ENCODE data around the gene RPL31.

The RPL31 gene

DNA sequence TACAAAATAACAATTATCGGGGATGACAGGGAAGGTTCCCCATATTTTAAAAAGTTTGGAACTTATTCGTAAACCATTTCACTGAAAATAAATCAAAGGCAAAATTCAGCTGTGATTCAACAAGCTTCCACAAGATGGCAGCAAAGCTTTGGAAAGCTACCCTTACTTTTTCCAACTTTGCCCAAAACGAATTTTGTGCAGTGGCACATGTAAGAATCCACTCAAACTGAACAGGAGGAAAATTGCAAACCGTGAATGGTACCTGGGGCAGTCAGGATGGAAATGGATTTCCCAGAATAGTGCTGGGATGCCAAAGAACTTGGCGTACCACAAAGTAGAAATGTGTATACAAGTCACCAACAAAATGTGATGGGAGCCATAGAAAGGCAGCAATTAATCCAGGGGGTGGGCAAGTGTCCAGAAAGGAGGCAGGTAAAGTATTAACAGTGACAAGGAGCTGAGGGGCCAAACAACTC is 10.7 kb downstream of the RPL31 start:
- TF ChIP-seq PATZ1 (CRISPR knock-in tag; IDR thresholded peaks at IDR 0.05; ENCODE audit: borderline replicate concordance) (no peak), TOX (CRISPR knock-in tag; IDR thresholded peaks at IDR 0.05; ENCODE audit: borderline replicate concordance) (no peak), OSR1 (CRISPR knock-in tag; IDR thresholded peaks at IDR 0.05) (no peak), PPARA (CRISPR knock-in tag; IDR thresholded peaks at IDR 0.05; ENCODE audit: borderline replicate concordance) (no peak), ZC3H10 (CRISPR knock-in tag; IDR thresholded peaks at IDR 0.05) (no peak), SNAI2 (CRISPR knock-in tag; IDR thresholded peaks at IDR 0.05) (no peak), CSDC2 (CRISPR knock-in tag; IDR thresholded peaks at IDR 0.05) (no peak), ZFP3 (CRISPR knock-in tag; IDR thresholded peaks at IDR 0.05) (no peak), TCF4 (CRISPR knock-in tag; IDR thresholded peaks at IDR 0.05; ENCODE audit: borderline replicate concordance) (no peak), BACH2 (CRISPR knock-in tag; IDR thresholded peaks at IDR 0.05; ENCODE audit: borderline replicate concordance) (no peak), ZFP30 (CRISPR knock-in tag; IDR thresholded peaks at IDR 0.05) (no peak)
- TF ChIP-seq, protein P1, sequence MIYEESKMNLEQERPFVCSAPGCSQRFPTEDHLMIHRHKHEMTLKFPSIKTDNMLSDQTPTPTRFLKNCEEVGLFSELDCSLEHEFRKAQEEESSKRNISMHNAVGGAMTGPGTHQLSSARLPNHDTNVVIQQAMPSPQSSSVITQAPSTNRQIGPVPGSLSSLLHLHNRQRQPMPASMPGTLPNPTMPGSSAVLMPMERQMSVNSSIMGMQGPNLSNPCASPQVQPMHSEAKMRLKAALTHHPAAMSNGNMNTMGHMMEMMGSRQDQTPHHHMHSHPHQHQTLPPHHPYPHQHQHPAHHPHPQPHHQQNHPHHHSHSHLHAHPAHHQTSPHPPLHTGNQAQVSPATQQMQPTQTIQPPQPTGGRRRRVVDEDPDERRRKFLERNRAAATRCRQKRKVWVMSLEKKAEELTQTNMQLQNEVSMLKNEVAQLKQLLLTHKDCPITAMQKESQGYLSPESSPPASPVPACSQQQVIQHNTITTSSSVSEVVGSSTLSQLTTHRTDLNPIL (CRISPR knock-in tag; IDR thresholded peaks at IDR 0.05; ENCODE audit: low read depth) = no peak
- no peak for ATAC-seq

GRCh38 chr2:101014264-101014857 is 12.3 kb downstream of the RPL31 start:
- TF ChIP-seq TCF4 (CRISPR knock-in tag; IDR thresholded peaks at IDR 0.05; ENCODE audit: borderline replicate concordance) (no peak), ZFP30 (CRISPR knock-in tag; IDR thresholded peaks at IDR 0.05) (no peak), ARNTL (CRISPR knock-in tag; IDR thresholded peaks at IDR 0.05; ENCODE audit: borderline replicate concordance, low read depth) (no peak), POU6F1 (CRISPR knock-in tag; IDR thresholded peaks at IDR 0.05; ENCODE audit: borderline replicate concordance, low read depth) (no peak), ISL1 (CRISPR knock-in tag; IDR thresholded peaks at IDR 0.05) (no peak), ZC3H10 (CRISPR knock-in tag; IDR thresholded peaks at IDR 0.05) (no peak), GLIS3 (CRISPR knock-in tag; IDR thresholded peaks at IDR 0.05) (no peak), ZNF8 (CRISPR knock-in tag; IDR thresholded peaks at IDR 0.05) (no peak), SNAI2 (CRISPR knock-in tag; IDR thresholded peaks at IDR 0.05) (no peak), ZFP3 (CRISPR knock-in tag; IDR thresholded peaks at IDR 0.05) (no peak), CSDC2 (CRISPR knock-in tag; IDR thresholded peaks at IDR 0.05) (no peak), TOX (CRISPR knock-in tag; IDR thresholded peaks at IDR 0.05; ENCODE audit: borderline replicate concordance) (no peak), ZNF70 (CRISPR knock-in tag; IDR thresholded peaks at IDR 0.05) (no peak), CSRNP3 (CRISPR knock-in tag; IDR thresholded peaks at IDR 0.05) (no peak), RARB (CRISPR knock-in tag; IDR thresholded peaks at IDR 0.05) (no peak)
- TF ChIP-seq, protein P1 (CRISPR knock-in tag; IDR thresholded peaks at IDR 0.05; ENCODE audit: low read depth) = no peak
- ATAC-seq = no peak

DNA sequence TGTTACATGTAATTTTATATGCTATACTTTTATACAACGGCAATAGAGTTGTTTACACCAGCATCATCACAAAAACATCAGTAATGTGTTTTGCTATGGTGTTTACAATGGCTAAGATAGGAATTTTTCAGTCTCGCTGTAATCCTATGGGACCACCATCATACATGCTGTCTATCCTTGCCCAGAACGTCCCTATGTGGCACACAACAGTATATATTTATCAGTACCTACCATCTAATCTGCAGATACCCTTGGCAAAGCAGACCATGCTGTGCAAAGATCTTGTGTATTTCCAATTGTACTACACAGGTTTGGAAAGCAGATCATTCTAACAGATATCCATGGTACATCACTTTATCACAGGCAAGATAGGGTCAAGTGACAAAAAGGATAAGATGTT is 15.3 kb downstream of the RPL31 start:
- ATAC-seq = no peak
- TF ChIP-seq ZNF565 (CRISPR knock-in tag; conservative IDR thresholded peaks at IDR 0.05; ENCODE audit: low read depth) (no peak), POU6F1 (CRISPR knock-in tag; IDR thresholded peaks at IDR 0.05; ENCODE audit: borderline replicate concordance, low read depth) (no peak), ZC3H10 (CRISPR knock-in tag; IDR thresholded peaks at IDR 0.05) (no peak), TCF4 (CRISPR knock-in tag; IDR thresholded peaks at IDR 0.05; ENCODE audit: borderline replicate concordance) (no peak), ZFP30 (CRISPR knock-in tag; IDR thresholded peaks at IDR 0.05) (no peak), ISL1 (CRISPR knock-in tag; IDR thresholded peaks at IDR 0.05) (no peak), ZNF70 (CRISPR knock-in tag; IDR thresholded peaks at IDR 0.05) (no peak), BACH2 (CRISPR knock-in tag; IDR thresholded peaks at IDR 0.05; ENCODE audit: borderline replicate concordance) (no peak), GLIS3 (CRISPR knock-in tag; IDR thresholded peaks at IDR 0.05) (no peak), PATZ1 (CRISPR knock-in tag; IDR thresholded peaks at IDR 0.05; ENCODE audit: borderline replicate concordance) (no peak), ESRRG (CRISPR knock-in tag; IDR thresholded peaks at IDR 0.05) (no peak), RARB (CRISPR knock-in tag; IDR thresholded peaks at IDR 0.05) (no peak), CSDC2 (CRISPR knock-in tag; IDR thresholded peaks at IDR 0.05) (no peak), CSRNP3 (CRISPR knock-in tag; IDR thresholded peaks at IDR 0.05) (no peak)

Measured in SK-N-SH treated with all-trans-retinoic acid at 6 μM for 48 hours (cell line).